WTC11 (cell line): Measurements from ENCODE around the gene KIFC3. TPM values are rescaled to one million over a fixed set of nuclear protein-coding genes. Genes with fewer than 3 reads are reported as not detected.

ENCODE experiments used
- ATAC-seq: fragments of 200-7000 bp; cut with Tn5 transposase; 2 replicates; pipeline ENCODE4 v1.10.0; 2021; ENCODE audit warnings: mild to moderate bottlenecking, moderate library complexity
- CTCF ChIA-PET: fragments of 300-600 bp; sonication (Branson Sonifier 250); formaldehyde crosslinking; loops from one replicate; lab custom pipeline; 2021; ENCODE audit warnings: antibody characterized with exemption; lab: Charles Lee
- POLR2A ChIA-PET: fragments of 350-600 bp; sonication (Branson Sonifier 250); formaldehyde crosslinking; loops from one replicate; lab custom pipeline; 2021; ENCODE audit warnings: antibody characterized with exemption; lab: Charles Lee
- DNase-seq: peaks from one replicate; pipeline ENCODE4 v3.0.0; 2021; ENCODE audit warnings: low spot score
- H3K27ac Mint-ChIP-seq: 2 replicates; pipeline ENCODE4 v1.8.0; 2021; ENCODE audit warnings: mixed read lengths
- H3K27me3 Mint-ChIP-seq: 2 replicates; pipeline ENCODE4 v1.8.0; 2021; ENCODE audit warnings: low read depth, mild to moderate bottlenecking, moderate library complexity, mixed read lengths
- H3K36me3 Mint-ChIP-seq: 2 replicates; pipeline ENCODE4 v1.8.0; 2021; ENCODE audit warnings: mixed read lengths
- H3K4me1 Mint-ChIP-seq: 2 replicates; pipeline ENCODE4 v1.8.0; 2022; ENCODE audit warnings: mixed read lengths
- H3K4me3 Mint-ChIP-seq: 2 replicates; pipeline ENCODE4 v1.8.0; 2021; ENCODE audit warnings: mild to moderate bottlenecking, moderate library complexity, mixed read lengths
- H3K9me3 Mint-ChIP-seq: 2 replicates; pipeline ENCODE4 v1.8.0; 2021; ENCODE audit warnings: mixed read lengths
- ATF6 ChIP-seq: sonication (generic); formaldehyde crosslinking; IDR thresholded peaks from 2 replicates; pipeline ENCODE4 v1.8.1; 2023; ENCODE audit warnings: mild to moderate bottlenecking, missing genetic modification reagents
- CREB1 ChIP-seq: sonication (generic); formaldehyde crosslinking; IDR thresholded peaks from 2 replicates; pipeline ENCODE4 v1.8.0; 2023; ENCODE audit warnings: mild to moderate bottlenecking, missing genetic modification reagents
- FOXP1 ChIP-seq: sonication (generic); formaldehyde crosslinking; IDR thresholded peaks from 2 replicates; pipeline ENCODE4 v1.8.0; 2022; ENCODE audit warnings: missing genetic modification reagents, mild to moderate bottlenecking, moderate library complexity, borderline replicate concordance
- HMGA2 ChIP-seq: fragments of 250-450 bp; sonication (Bioruptor Pico); IDR thresholded peaks from 2 replicates; pipeline ENCODE4 v1.4.0; 2021; ENCODE audit warnings: mild to moderate bottlenecking, moderate library complexity
- JAZF1 ChIP-seq: fragments of 250-450 bp; sonication (Bioruptor Pico); IDR thresholded peaks from 2 replicates; pipeline ENCODE4 v1.9.0; 2021; ENCODE audit warnings: moderate library complexity, mild to moderate bottlenecking, inconsistent platforms
- NR1H2 ChIP-seq: sonication (generic); formaldehyde crosslinking; IDR thresholded peaks from 2 replicates; pipeline ENCODE4 v1.9.0; 2021; ENCODE audit warnings: mild to moderate bottlenecking, moderate library complexity, missing genetic modification reagents
- RELA ChIP-seq: sonication (generic); formaldehyde crosslinking; IDR thresholded peaks from 2 replicates; pipeline ENCODE4 v1.8.1; 2022; ENCODE audit warnings: missing genetic modification reagents, mild to moderate bottlenecking, borderline replicate concordance
- SMAD3 ChIP-seq: sonication (generic); formaldehyde crosslinking; IDR thresholded peaks from 2 replicates; pipeline ENCODE4 v1.8.0; 2022; ENCODE audit warnings: missing genetic modification reagents, mild to moderate bottlenecking, borderline replicate concordance
- TCF7 ChIP-seq: sonication (generic); formaldehyde crosslinking; IDR thresholded peaks from 2 replicates; pipeline ENCODE4 v1.8.0; 2022; ENCODE audit warnings: mild to moderate bottlenecking, low read depth, missing genetic modification reagents, moderate library complexity
- ZMAT4 ChIP-seq: fragments of 250-450 bp; sonication (Bioruptor Pico); IDR thresholded peaks from 2 replicates; pipeline ENCODE4 v1.9.0; 2021; ENCODE audit warnings: mild to moderate bottlenecking
- ZNF281 ChIP-seq: sonication (generic); formaldehyde crosslinking; IDR thresholded peaks from 2 replicates; pipeline ENCODE4 v1.8.0; 2023; ENCODE audit warnings: mild to moderate bottlenecking, missing genetic modification reagents
- ZNF396 ChIP-seq: fragments of 250-450 bp; sonication (Bioruptor Pico); IDR thresholded peaks from 2 replicates; pipeline ENCODE4 v1.8.0; 2021; ENCODE audit warnings: mild to moderate bottlenecking, moderate library complexity, borderline replicate concordance
- ZNF416 ChIP-seq: fragments of 250-450 bp; sonication (Bioruptor Pico); IDR thresholded peaks from 2 replicates; pipeline ENCODE4 v1.9.0; 2021; ENCODE audit warnings: mild to moderate bottlenecking, inconsistent platforms
- total RNA-seq: library from RNA; stranded (reverse); gene quantifications from 3 replicates; pipeline ENCODE4 v1.2.3, GENCODE V29; 2021
- TF ChIP-seq, protein P1 (sequence below): sonication (generic); formaldehyde crosslinking; IDR thresholded peaks from 2 replicates; pipeline ENCODE4 v1.8.1; 2022; ENCODE audit warnings: low read depth, mild to moderate bottlenecking, moderate library complexity, missing genetic modification reagents, borderline replicate concordance
- TF ChIP-seq, protein P2 (sequence below): sonication (generic); formaldehyde crosslinking; IDR thresholded peaks from 2 replicates; pipeline ENCODE4 v1.8.1; 2023; ENCODE audit warnings: mild to moderate bottlenecking, missing genetic modification reagents, moderate library complexity

The KIFC3 gene
- total RNA-seq, 1 experiment from 2014 or later, result 11.6 TPM

- TF ChIP-seq ZNF416 (no peak), CREB1 (no peak), ATF6 (CRISPR knock-in tag) (no peak)
- TF ChIP-seq, all 79 proteins: peak for 0
These were observed 37.0 kb downstream of the KIFC3 start (continued) for GRCh38 chr16:57765160-57765728.

GRCh38 chr16:57764341-57765159 lies 37.7 kb downstream of the KIFC3 start:
- H3K4me1 Mint-ChIP-seq, result peaks cover 17% of the 10 kb centered on the region
- peak; percentile 95 for DNase-seq
- no peak overlapping the region for H3K4me3 Mint-ChIP-seq
- TF ChIP-seq, protein P1, sequence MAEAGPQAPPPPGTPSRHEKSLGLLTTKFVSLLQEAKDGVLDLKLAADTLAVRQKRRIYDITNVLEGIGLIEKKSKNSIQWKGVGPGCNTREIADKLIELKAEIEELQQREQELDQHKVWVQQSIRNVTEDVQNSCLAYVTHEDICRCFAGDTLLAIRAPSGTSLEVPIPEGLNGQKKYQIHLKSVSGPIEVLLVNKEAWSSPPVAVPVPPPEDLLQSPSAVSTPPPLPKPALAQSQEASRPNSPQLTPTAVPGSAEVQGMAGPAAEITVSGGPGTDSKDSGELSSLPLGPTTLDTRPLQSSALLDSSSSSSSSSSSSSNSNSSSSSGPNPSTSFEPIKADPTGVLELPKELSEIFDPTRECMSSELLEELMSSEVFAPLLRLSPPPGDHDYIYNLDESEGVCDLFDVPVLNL, result no peak
- TF ChIP-seq ZNF281 (CRISPR knock-in tag) (no peak), JAZF1 (CRISPR knock-in tag) (no peak), RELA (CRISPR knock-in tag) (no peak), HMGA2 (CRISPR knock-in tag) (no peak), ZMAT4 (no peak), NR1H2 (CRISPR knock-in tag) (no peak), ZNF396 (CRISPR knock-in tag) (no peak), SMAD3 (CRISPR knock-in tag) (no peak), FOXP1 (CRISPR knock-in tag) (no peak), TCF7 (CRISPR knock-in tag) (no peak)
- TF ChIP-seq, protein P2, sequence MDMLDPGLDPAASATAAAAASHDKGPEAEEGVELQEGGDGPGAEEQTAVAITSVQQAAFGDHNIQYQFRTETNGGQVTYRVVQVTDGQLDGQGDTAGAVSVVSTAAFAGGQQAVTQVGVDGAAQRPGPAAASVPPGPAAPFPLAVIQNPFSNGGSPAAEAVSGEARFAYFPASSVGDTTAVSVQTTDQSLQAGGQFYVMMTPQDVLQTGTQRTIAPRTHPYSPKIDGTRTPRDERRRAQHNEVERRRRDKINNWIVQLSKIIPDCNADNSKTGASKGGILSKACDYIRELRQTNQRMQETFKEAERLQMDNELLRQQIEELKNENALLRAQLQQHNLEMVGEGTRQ (CRISPR knock-in tag), result no peak
- no peak overlapping the region for H3K27ac Mint-ChIP-seq
- no peaks in the 10 kb centered on the region for H3K27me3 Mint-ChIP-seq
- ATAC-seq, result peak; percentile 97
- H3K36me3 Mint-ChIP-seq, result no peaks in the 10 kb centered on the region
- ChIA-PET POLR2A (interaction anchor here (0.6 to 1.2 kb wide), 2 partner anchors 109 to 182 kb away, joined by 3 to 5 read pairs; no protein-coding TSS in a partner anchor), CTCF (interaction anchor here (0.6 to 4.9 kb wide), 5 partner anchors 9 to 268 kb away, joined by 3 to 30 read pairs (median 3); no protein-coding TSS in a partner anchor)
- no peaks in the 10 kb centered on the region for H3K9me3 Mint-ChIP-seq
